PFSK-1 (cell line): ENCODE data around the gene WNK1.

Experiments used
- POLR2AphosphoS5 ChIP-seq: IDR thresholded peaks from 2 replicates; pipeline ENCODE4 v1.6.1; 2012; ENCODE audit warnings: low read depth, mild to moderate bottlenecking, control low read depth, low read length, moderate library complexity
- REST ChIP-seq, 2 experiments: IDR thresholded peaks; 2 replicates each; pipeline versions ENCODE4 v1.6.1 to v1.8.0; 2011 to 2012; ENCODE audit warnings: low read depth in 2 of 2, low read length in 2 of 2, control low read depth in 1 of 2, inconsistent platforms in 1 of 2, mild to moderate bottlenecking in 1 of 2, moderate library complexity in 1 of 2; ENCODE audit not compliant: insufficient read depth in 1 of 2

GRCh38 chr12:820336-820735 lies 68.0 kb downstream of the WNK1 start:
- TF ChIP-seq REST (IDR thresholded peaks at IDR 0.05; ENCODE audit: insufficient read depth in 1 of 2, low read depth in 2 of 2, low read length in 2 of 2): no peak
- TF ChIP-seq POLR2AphosphoS5: no peak
